ENCODE data around the gene MPZL1. TPM values are rescaled to one million over a fixed set of nuclear protein-coding genes. Genes with fewer than 3 reads are reported as not detected.

Gene MPZL1
- total RNA-seq (10 to 100 TPM; 36.3 to 73.7 (median 61.1) TPM), polyA plus RNA-seq (20.4 TPM)
- long read RNA-seq, donor 1, full-length matches to known transcripts, result 63 of 77 reads
- long read RNA-seq, donor 1, partial matches to known transcripts, result 1 of 77 reads
- long read RNA-seq, donor 1, other reads (novel, unspliced or antisense), result 13 of 77 reads
- long read RNA-seq, donor 2, full-length matches to known transcripts, result 35 of 39 reads
- long read RNA-seq, donor 2, partial matches to known transcripts, result 1 of 39 reads
- long read RNA-seq, donor 2, other reads (novel, unspliced or antisense), result 3 of 39 reads
- long read RNA-seq, donor 3, full-length matches to known transcripts, result 252 of 284 reads
- long read RNA-seq, donor 3, partial matches to known transcripts, result 15 of 284 reads
- long read RNA-seq, donor 3, other reads (novel, unspliced or antisense), result 17 of 284 reads
- long read RNA-seq, donor 4, full-length matches to known transcripts, result 21 of 24 reads
- long read RNA-seq, donor 4, partial matches to known transcripts, result 1 of 24 reads
- long read RNA-seq, donor 4, other reads (novel, unspliced or antisense), result 2 of 24 reads

DNA sequence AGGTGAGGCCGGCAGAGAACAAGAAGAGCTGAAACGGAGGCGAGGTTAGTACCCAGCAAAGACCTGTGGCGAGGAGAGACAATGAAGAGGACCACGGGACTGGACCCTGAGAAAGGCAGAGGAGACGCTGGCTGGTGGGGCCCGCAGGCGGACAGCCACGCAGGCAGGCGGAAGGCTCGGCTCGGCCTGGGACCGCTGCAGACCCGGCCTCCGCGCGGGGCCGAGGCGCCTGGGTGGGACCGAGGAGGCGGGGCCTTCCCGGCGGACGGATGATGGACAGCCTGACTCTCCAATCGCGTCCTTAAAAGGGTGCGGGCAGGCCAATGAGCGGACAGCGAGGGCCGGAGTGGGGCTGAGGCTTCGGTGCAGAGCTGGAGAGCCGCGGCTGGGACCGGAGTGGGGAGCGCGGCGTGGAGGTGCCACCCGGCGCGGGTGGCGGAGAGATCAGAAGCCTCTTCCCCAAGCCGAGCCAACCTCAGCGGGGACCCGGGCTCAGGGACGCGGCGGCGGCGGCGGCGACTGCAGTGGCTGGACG, at the start of gene MPZL1:
MPZL1 (plus strand) TSS at position 366 of the 535 bp plus-strand sequence. CDS start 170 bp downstream, outside the sequence.
- DNase-seq (peak; percentile 96 to 98 (median 98)), ATAC-seq (peak; percentile 99)
- Histone ChIP-seq H3K27ac (ENCODE audit: low read length) (peak within 1 kb of the TSS; percentile 80), H3K4me1 (ENCODE audit: control insufficient read depth, insufficient read depth, low read length) (peaks cover 10% of the 10 kb centered on the region), H3K9me3 (ENCODE audit: control insufficient read depth, low read length) (no peaks in the 10 kb centered on the region), H3K4me3 (ENCODE audit: low read length) (peak within 1 kb of the TSS; percentile 72), H3K27me3 (ENCODE audit: control insufficient read depth, insufficient read depth) (no peaks in the 10 kb centered on the region)
- under 1% methylated on average over 52 of the region's 52 CpGs for WGBS
- intact Hi-C loops (cut with DNase I), result loop anchor here in 3 of 4 donors (5.0 to 10.0 kb wide), 4 partner anchors 76 to 216 kb away; partner anchors contain the start of genes DCAF6 (in 2 of the 3) and MPC2 (in 2 of the 3)

DNA sequence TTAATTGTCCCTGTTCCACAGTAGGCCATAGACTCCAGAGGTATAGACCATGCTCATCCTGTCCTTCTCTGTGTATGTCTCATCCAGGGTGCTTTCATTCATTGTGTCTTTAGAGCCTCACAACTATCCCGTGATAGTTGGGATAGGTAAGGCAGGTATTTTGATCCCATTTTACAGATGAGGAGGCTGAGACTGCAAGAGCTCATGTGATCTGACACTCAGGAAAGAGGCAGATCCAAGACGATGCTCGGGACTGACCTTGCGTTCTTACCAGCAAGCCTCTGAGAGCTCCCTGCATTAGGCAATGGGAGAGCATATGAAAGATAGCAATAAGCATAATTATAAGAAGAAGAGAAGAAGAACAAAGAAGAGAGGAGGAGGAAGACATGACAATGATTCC, 49.0 kb upstream of the MPZL1 start:
- no peaks in the 10 kb centered on the region for H3K9me3 ChIP-seq (ENCODE audit: control insufficient read depth, low read length)
- H3K4me3 ChIP-seq (ENCODE audit: low read length), result no peak overlapping the region
- intact Hi-C loops (cut with DNase I), result no loop called here
- no peak for ATAC-seq
- 81% methylated on average over 4 of the region's 4 CpGs for WGBS
- DNase-seq, result no peak
- no peak overlapping the region for H3K27ac ChIP-seq (ENCODE audit: low read length)
- H3K27me3 ChIP-seq (ENCODE audit: control insufficient read depth, insufficient read depth), result no peaks in the 10 kb centered on the region
- H3K4me1 ChIP-seq (ENCODE audit: control insufficient read depth, insufficient read depth, low read length), result peaks cover 12% of the 10 kb centered on the region

- ATAC-seq (no peak), DNase-seq (no peak)
- Histone ChIP-seq H3K27me3 (ENCODE audit: control insufficient read depth, insufficient read depth) (no peaks in the 10 kb centered on the region), H3K4me3 (ENCODE audit: low read length) (no peak overlapping the region), H3K27ac (ENCODE audit: low read length) (no peak overlapping the region), H3K9me3 (ENCODE audit: control insufficient read depth, low read length) (no peaks in the 10 kb centered on the region), H3K4me1 (ENCODE audit: control insufficient read depth, insufficient read depth, low read length) (peaks cover 12% of the 10 kb centered on the region)
- WGBS, result 84% methylated on average over 4 of the region's 4 CpGs
- intact Hi-C loops (cut with DNase I), result no loop called here
These were observed 48.5 kb upstream of the MPZL1 start for GRCh38 chr1:167673265-167673664.

GRCh38 chr1:167674156-167674555, 47.6 kb upstream of the MPZL1 start:
- no peak for DNase-seq
- WGBS, result 80% methylated on average over 2 of the region's 2 CpGs
- Histone ChIP-seq H3K4me3 (ENCODE audit: low read length) (no peak overlapping the region), H3K4me1 (ENCODE audit: control insufficient read depth, insufficient read depth, low read length) (peaks cover 15% of the 10 kb centered on the region), H3K9me3 (ENCODE audit: control insufficient read depth, low read length) (no peaks in the 10 kb centered on the region), H3K27me3 (ENCODE audit: control insufficient read depth, insufficient read depth) (no peaks in the 10 kb centered on the region), H3K27ac (ENCODE audit: low read length) (no peak overlapping the region)
- intact Hi-C loops (cut with DNase I), result no loop called here
- ATAC-seq, result no peak

- no peak for DNase-seq
- no peak for ATAC-seq
- intact Hi-C loops (cut with DNase I), result no loop called here
- H3K27me3 ChIP-seq (ENCODE audit: control insufficient read depth, insufficient read depth), result no peaks in the 10 kb centered on the region
- no peak overlapping the region for H3K27ac ChIP-seq (ENCODE audit: low read length)
- WGBS, result 89% methylated on average over 5 of the region's 5 CpGs
- no peak overlapping the region for H3K4me3 ChIP-seq (ENCODE audit: low read length)
- H3K9me3 ChIP-seq (ENCODE audit: control insufficient read depth, low read length), result no peaks in the 10 kb centered on the region
- peaks cover 20% of the 10 kb centered on the region for H3K4me1 ChIP-seq (ENCODE audit: control insufficient read depth, insufficient read depth, low read length)
These were observed 46.3 kb upstream of the MPZL1 start for GRCh38 chr1:167675440-167675839.

DNA sequence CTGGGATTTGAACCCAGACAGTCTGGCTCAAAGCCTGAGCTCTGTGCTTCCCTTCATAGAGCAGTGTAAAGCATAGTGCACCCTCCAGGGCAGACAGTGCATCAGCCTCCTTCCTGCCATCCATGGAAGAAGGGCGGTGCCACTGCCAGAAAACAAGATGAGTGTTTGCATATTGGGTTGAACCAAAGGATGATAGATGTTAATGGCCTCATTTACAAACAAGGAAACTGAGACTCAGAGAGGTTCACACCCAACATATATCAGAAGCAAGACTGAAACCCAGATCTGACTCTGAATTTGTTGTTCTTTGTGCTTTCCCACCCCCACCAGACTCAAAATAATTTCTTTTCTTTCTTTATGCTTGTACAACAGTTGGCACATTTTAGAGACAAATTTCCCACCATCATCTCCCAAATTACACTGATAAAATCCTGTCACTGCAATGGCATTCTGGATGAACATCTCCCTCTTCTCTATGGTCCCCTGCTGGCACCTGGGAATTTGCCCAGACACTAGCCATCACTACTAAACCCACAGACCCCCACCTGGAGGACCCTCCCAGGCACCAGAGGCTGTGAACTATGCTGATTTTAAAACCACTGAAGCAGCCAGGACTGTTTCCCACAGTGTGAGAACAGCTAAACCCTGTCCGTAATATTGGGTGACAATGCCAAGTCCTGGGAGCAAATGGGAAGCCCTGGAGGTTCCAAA, 45.4 kb upstream of the MPZL1 start:
- intact Hi-C loops (cut with DNase I), result no loop called here
- ATAC-seq, result no peak
- H3K27me3 ChIP-seq (ENCODE audit: control insufficient read depth, insufficient read depth), result no peaks in the 10 kb centered on the region
- no peak for DNase-seq
- no peak overlapping the region for H3K27ac ChIP-seq (ENCODE audit: low read length)
- H3K4me3 ChIP-seq (ENCODE audit: low read length), result no peak overlapping the region
- WGBS, result 78% methylated on average over 2 of the region's 2 CpGs
- H3K9me3 ChIP-seq (ENCODE audit: control insufficient read depth, low read length), result no peaks in the 10 kb centered on the region
- peaks cover 23% of the 10 kb centered on the region for H3K4me1 ChIP-seq (ENCODE audit: control insufficient read depth, insufficient read depth, low read length)

GRCh38 chr1:167676916-167677848, 44.6 kb upstream of the MPZL1 start:
- Histone ChIP-seq H3K4me1 (ENCODE audit: control insufficient read depth, insufficient read depth, low read length) (peaks cover 19% of the 10 kb centered on the region), H3K4me3 (ENCODE audit: low read length) (no peak overlapping the region), H3K9me3 (ENCODE audit: control insufficient read depth, low read length) (no peaks in the 10 kb centered on the region), H3K27ac (ENCODE audit: low read length) (no peak overlapping the region), H3K27me3 (ENCODE audit: control insufficient read depth, insufficient read depth) (no peaks in the 10 kb centered on the region)
- WGBS, result 87% methylated on average over 7 of the region's 7 CpGs
- intact Hi-C loops (cut with DNase I), result no loop called here
- no peak for DNase-seq
- ATAC-seq, result no peak

GRCh38 chr1:167678422-167678821, 43.4 kb upstream of the MPZL1 start:
- intact Hi-C loops (cut with DNase I), result no loop called here
- Histone ChIP-seq H3K4me3 (ENCODE audit: low read length) (no peak overlapping the region), H3K27me3 (ENCODE audit: control insufficient read depth, insufficient read depth) (no peaks in the 10 kb centered on the region), H3K27ac (ENCODE audit: low read length) (no peak overlapping the region), H3K4me1 (ENCODE audit: control insufficient read depth, insufficient read depth, low read length) (peaks cover 29% of the 10 kb centered on the region), H3K9me3 (ENCODE audit: control insufficient read depth, low read length) (no peaks in the 10 kb centered on the region)
- ATAC-seq (no peak), DNase-seq (peak in 1 of 3 donors; percentile 60)
- 75% methylated on average over 10 of the region's 10 CpGs for WGBS

DNA sequence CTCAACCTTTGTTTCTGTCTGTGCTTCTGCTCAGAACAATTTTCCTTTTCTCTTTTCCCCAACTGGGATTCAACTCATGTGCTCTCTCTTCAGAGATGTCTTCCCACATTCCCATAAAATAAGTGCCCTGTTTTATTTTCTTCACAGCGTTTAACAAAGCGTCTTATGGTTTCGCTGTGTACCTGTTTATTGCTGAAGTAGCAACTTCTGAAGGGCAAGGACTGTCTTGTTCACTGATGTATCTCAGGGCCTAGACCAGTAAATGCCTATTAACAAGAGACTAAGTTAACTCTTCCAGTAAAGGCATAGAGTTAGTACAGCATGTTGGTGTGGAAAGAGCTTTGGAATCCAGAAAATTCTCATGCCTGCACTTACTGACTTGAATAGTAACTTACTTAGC, 42.9 kb upstream of the MPZL1 start:
- 98% methylated on average over 3 of the region's 3 CpGs for WGBS
- Histone ChIP-seq H3K9me3 (ENCODE audit: control insufficient read depth, low read length) (no peaks in the 10 kb centered on the region), H3K27me3 (ENCODE audit: control insufficient read depth, insufficient read depth) (no peaks in the 10 kb centered on the region), H3K4me3 (ENCODE audit: low read length) (no peak overlapping the region), H3K27ac (ENCODE audit: low read length) (no peak overlapping the region), H3K4me1 (ENCODE audit: control insufficient read depth, insufficient read depth, low read length) (peaks cover 29% of the 10 kb centered on the region)
- DNase-seq (no peak), ATAC-seq (no peak)
- intact Hi-C loops (cut with DNase I), result no loop called here

- intact Hi-C loops (cut with DNase I), result loop anchor here in 3 of 4 donors (5.0 to 10.0 kb wide), 2 partner anchors 45 to 47 kb away; partner anchors contain the start of gene RCSD1 (in 3 of the 3)
- Histone ChIP-seq H3K27ac (ENCODE audit: low read length) (peak overlapping the region; percentile 69), H3K4me3 (ENCODE audit: low read length) (no peak overlapping the region), H3K27me3 (ENCODE audit: control insufficient read depth, insufficient read depth) (no peaks in the 10 kb centered on the region), H3K4me1 (ENCODE audit: control insufficient read depth, insufficient read depth, low read length) (peaks cover 32% of the 10 kb centered on the region), H3K9me3 (ENCODE audit: control insufficient read depth, low read length) (no peaks in the 10 kb centered on the region)
- ATAC-seq (no peak), DNase-seq (no peak)
- WGBS, result 90% methylated on average over 6 of the region's 6 CpGs
These were observed 42.1 kb upstream of the MPZL1 start for GRCh38 chr1:167679714-167680113.

Measured in right cardiac atrium (tissue), 5 donors.